Neural cell (in vitro differentiated cells): Measurements from ENCODE around the gene SYNE3.

Source experiments
- CTCF ChIP-seq: fragments of 450-650 bp; IDR thresholded peaks from 2 replicates; pipeline ENCODE4 v1.5.1; 2014; ENCODE audit warnings: antibody characterized with exemption, mild to moderate bottlenecking, moderate library complexity; ENCODE audit not compliant: poor library complexity, severe bottlenecking
- EP300 ChIP-seq: fragments of 450-650 bp; conservative IDR thresholded peaks from 2 replicates; pipeline ENCODE4 v1.6.1; 2014; ENCODE audit warnings: antibody characterized with exemption, mild to moderate bottlenecking, moderate library complexity; ENCODE audit not compliant: poor library complexity, severe bottlenecking
- EZH2 ChIP-seq: fragments of 200-600, 300-800 bp; shearing (Covaris generic), sonication (generic); IDR thresholded peaks from 2 replicates; pipeline ENCODE4 v1.6.1; 2014; ENCODE audit warnings: antibody characterized with exemption, low read length, borderline replicate concordance, mild to moderate bottlenecking; ENCODE audit not compliant: insufficient read depth, poor library complexity, severe bottlenecking
- MXI1 ChIP-seq: fragments of 450-650 bp; conservative IDR thresholded peaks from 2 replicates; pipeline ENCODE4 v1.6.1; 2014; ENCODE audit warnings: antibody characterized with exemption, mild to moderate bottlenecking; ENCODE audit not compliant: poor library complexity, severe bottlenecking
- POLR2AphosphoS5 ChIP-seq: IDR thresholded peaks from 2 replicates; pipeline ENCODE4 v1.6.1; 2012
- RAD21 ChIP-seq: fragments of 450-650 bp; conservative IDR thresholded peaks from 2 replicates; pipeline ENCODE4 v1.6.1; 2014; ENCODE audit warnings: antibody characterized with exemption, mild to moderate bottlenecking, moderate library complexity
- SMC3 ChIP-seq: fragments of 450-650 bp; conservative IDR thresholded peaks from 2 replicates; pipeline ENCODE4 v1.6.1; 2014; ENCODE audit warnings: antibody characterized with exemption, mild to moderate bottlenecking, moderate library complexity; ENCODE audit not compliant: poor library complexity
- TAF1 ChIP-seq: IDR thresholded peaks from 2 replicates; pipeline ENCODE4 v1.6.1; 2012; ENCODE audit warnings: low read depth
- TF ChIP-seq, protein P1 (sequence below): IDR thresholded peaks from 2 replicates; pipeline ENCODE4 v1.6.1; 2012; ENCODE audit warnings: borderline replicate concordance

- TF ChIP-seq CTCF (no peak), TAF1 (no peak), EP300 (no peak), EZH2 (no peak), POLR2AphosphoS5 (no peak), MXI1 (no peak), RAD21 (no peak), SMC3 (no peak)
- TF ChIP-seq, protein P1, sequence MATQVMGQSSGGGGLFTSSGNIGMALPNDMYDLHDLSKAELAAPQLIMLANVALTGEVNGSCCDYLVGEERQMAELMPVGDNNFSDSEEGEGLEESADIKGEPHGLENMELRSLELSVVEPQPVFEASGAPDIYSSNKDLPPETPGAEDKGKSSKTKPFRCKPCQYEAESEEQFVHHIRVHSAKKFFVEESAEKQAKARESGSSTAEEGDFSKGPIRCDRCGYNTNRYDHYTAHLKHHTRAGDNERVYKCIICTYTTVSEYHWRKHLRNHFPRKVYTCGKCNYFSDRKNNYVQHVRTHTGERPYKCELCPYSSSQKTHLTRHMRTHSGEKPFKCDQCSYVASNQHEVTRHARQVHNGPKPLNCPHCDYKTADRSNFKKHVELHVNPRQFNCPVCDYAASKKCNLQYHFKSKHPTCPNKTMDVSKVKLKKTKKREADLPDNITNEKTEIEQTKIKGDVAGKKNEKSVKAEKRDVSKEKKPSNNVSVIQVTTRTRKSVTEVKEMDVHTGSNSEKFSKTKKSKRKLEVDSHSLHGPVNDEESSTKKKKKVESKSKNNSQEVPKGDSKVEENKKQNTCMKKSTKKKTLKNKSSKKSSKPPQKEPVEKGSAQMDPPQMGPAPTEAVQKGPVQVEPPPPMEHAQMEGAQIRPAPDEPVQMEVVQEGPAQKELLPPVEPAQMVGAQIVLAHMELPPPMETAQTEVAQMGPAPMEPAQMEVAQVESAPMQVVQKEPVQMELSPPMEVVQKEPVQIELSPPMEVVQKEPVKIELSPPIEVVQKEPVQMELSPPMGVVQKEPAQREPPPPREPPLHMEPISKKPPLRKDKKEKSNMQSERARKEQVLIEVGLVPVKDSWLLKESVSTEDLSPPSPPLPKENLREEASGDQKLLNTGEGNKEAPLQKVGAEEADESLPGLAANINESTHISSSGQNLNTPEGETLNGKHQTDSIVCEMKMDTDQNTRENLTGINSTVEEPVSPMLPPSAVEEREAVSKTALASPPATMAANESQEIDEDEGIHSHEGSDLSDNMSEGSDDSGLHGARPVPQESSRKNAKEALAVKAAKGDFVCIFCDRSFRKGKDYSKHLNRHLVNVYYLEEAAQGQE: no peak
These were observed 42.0 kb downstream of the SYNE3 start for GRCh38 chr14:95474486-95474885.
